ENCODE measurements around the gene VTCN1. TPM values are rescaled to one million over a fixed set of nuclear protein-coding genes. Genes with fewer than 3 reads are reported as not detected.

VTCN1 gene
- total and polyA plus RNA-seq, 2 of the 8 experiments (the other 6 are each of a cell fraction or from before 2014, with no cell fraction given), result 0.32 TPM; not detected in 1

- TF ChIP-seq BCL11A (IDR thresholded peaks at IDR 0.05; ENCODE audit: low read depth in 2 of 2, low read length in 2 of 2), result no peak
- TF ChIP-seq RNF2 (IDR thresholded peaks at IDR 0.05; ENCODE audit: borderline replicate concordance, low read depth, low read length, missing control alignments, poor library complexity, severe bottlenecking), result no peak
- TF ChIP-seq JUND (IDR thresholded peaks at IDR 0.05; ENCODE audit: low read length), result no peak
- TF ChIP-seq TAF7 (optimal IDR thresholded peaks at IDR 0.05; ENCODE audit: borderline replicate concordance, low read depth, low read length), result peak; percentile 63
- TF ChIP-seq HDAC2 (IDR thresholded peaks at IDR 0.05; ENCODE audit: borderline replicate concordance in 1 of 2, low read depth in 2 of 2, low read length in 2 of 2), result peak in 1 of 2 experiments; percentile 85; a peak in 3 of 4 replicates
- peak; percentile 76 for TF ChIP-seq CHD2 (IDR thresholded peaks at IDR 0.05; ENCODE audit: low read length)
- peak; percentile 19 for TF ChIP-seq SP2 (IDR thresholded peaks at IDR 0.05; ENCODE audit: low read length)
- no peak for TF ChIP-seq FOSL1 (IDR thresholded peaks at IDR 0.05; ENCODE audit: insufficient read depth, low read depth, low read length)
- no peak for TF ChIP-seq GTF2F1 (IDR thresholded peaks at IDR 0.05; ENCODE audit: borderline replicate concordance, low read depth, low read length)
- TF ChIP-seq SP1 (IDR thresholded peaks at IDR 0.05; ENCODE audit: low read depth, low read length), result peak; percentile 36
- TF ChIP-seq POLR2A (IDR thresholded peaks at IDR 0.05; ENCODE audit: control extremely low read depth in 1 of 2, low read depth in 2 of 2, low read length in 2 of 2), result peak; percentile 70
- peak; percentile 62 for TF ChIP-seq PHF8 (conservative IDR thresholded peaks at IDR 0.05; ENCODE audit: low read depth, low read length)
- TF ChIP-seq EP300 (IDR thresholded peaks at IDR 0.05; ENCODE audit: borderline replicate concordance in 1 of 2, low read depth in 2 of 2, low read length in 2 of 2), result no peak
- no peak for TF ChIP-seq USF2 (IDR thresholded peaks at IDR 0.05; ENCODE audit: low read length)
- TF ChIP-seq SRF (IDR thresholded peaks at IDR 0.05; ENCODE audit: low read depth, low read length), result no peak
- peak; percentile 51; the same call in 1 of the 2 replicates for TF ChIP-seq TAF1 (IDR thresholded peaks at IDR 0.05; ENCODE audit: low read depth, low read length)
- TF ChIP-seq BACH1 (IDR thresholded peaks at IDR 0.05; ENCODE audit: low read length), result peak; percentile 87
- 0 out of 2 replicates have a peak, but pooled peaks have one; percentile 32 for TF ChIP-seq TBP (IDR thresholded peaks at IDR 0.05; ENCODE audit: low read depth, low read length)
- TF ChIP-seq SIRT6 (IDR thresholded peaks at IDR 0.05; ENCODE audit: low read length), result no peak
- TF ChIP-seq GABPA (IDR thresholded peaks at IDR 0.05; ENCODE audit: borderline replicate concordance, insufficient read depth, low read length), result 0 out of 2 replicates have a peak, but pooled peaks have one; percentile 26
- no peak for TF ChIP-seq RBBP5 (IDR thresholded peaks at IDR 0.05; ENCODE audit: borderline replicate concordance, low read depth, low read length)
- no peak for TF ChIP-seq RFX5 (IDR thresholded peaks at IDR 0.05; ENCODE audit: borderline replicate concordance, low read depth, low read length)
- peak; percentile 68; the same call in 1 of the 2 replicates for TF ChIP-seq POLR2AphosphoS5 (IDR thresholded peaks at IDR 0.05; ENCODE audit: low read depth, low read length)
- TF ChIP-seq SIX5 (IDR thresholded peaks at IDR 0.05; ENCODE audit: low read depth, low read length), result no peak
Measured at GRCh38 chr1:117121589-117122329, 89.0 kb downstream of the VTCN1 start, which contains the start of gene TRIM45 (continued).

Data from H1 (cell line).